Central memory CD8-positive, alpha-beta T cell (primary cell): Measurements from ENCODE around the gene HAUS7.

Experiments used
- ATAC-seq: fragments of 150-1000 bp; cut with Tn5 transposase; replicated peaks from 2 replicates; pipeline ENCODE4 v1.10.0; 2022; ENCODE audit warnings: mild to moderate bottlenecking, moderate FRiP score, moderate number of reproducible peaks; ENCODE audit not compliant: poor library complexity, severe bottlenecking; ENCODE audit errors: extremely low read depth
- DNase-seq, 2 donors: peaks; one replicate each; pipeline ENCODE4 v3.0.0; 2021; ENCODE audit warnings: low spot score in 2 of 2
- H3K27ac Mint-ChIP-seq: one replicate; pipeline ENCODE4 v1.8.0; 2022; ENCODE audit warnings: low read depth, mild to moderate bottlenecking, moderate library complexity, mixed read lengths
- H3K27me3 Mint-ChIP-seq: one replicate; pipeline ENCODE4 v1.8.0; 2022; ENCODE audit warnings: mixed read lengths
- H3K36me3 Mint-ChIP-seq: one replicate; pipeline ENCODE4 v1.8.0; 2022; ENCODE audit warnings: mild to moderate bottlenecking, moderate library complexity, mixed read lengths; ENCODE audit not compliant: insufficient read depth
- H3K4me1 Mint-ChIP-seq: one replicate; pipeline ENCODE4 v1.8.0; 2022; ENCODE audit warnings: mixed read lengths
- H3K4me3 Mint-ChIP-seq: one replicate; pipeline ENCODE4 v1.8.0; 2022; ENCODE audit warnings: mild to moderate bottlenecking, moderate library complexity, mixed read lengths
- H3K9me3 Mint-ChIP-seq: one replicate; pipeline ENCODE4 v1.8.0; 2022; ENCODE audit warnings: mixed read lengths

Gene HAUS7

GRCh38 chrX:153495362-153495751 is 25.0 kb upstream of the HAUS7 start:
- H3K4me3 Mint-ChIP-seq: no peak overlapping the region
- H3K4me1 Mint-ChIP-seq: no peaks in the 10 kb centered on the region
- DNase-seq (no peak), ATAC-seq (no peak)
- H3K36me3 Mint-ChIP-seq: no peaks in the 10 kb centered on the region
- no peaks in the 10 kb centered on the region for H3K27me3 Mint-ChIP-seq
- H3K9me3 Mint-ChIP-seq: no peaks in the 10 kb centered on the region
- H3K27ac Mint-ChIP-seq: no peak overlapping the region

- Mint-ChIP-seq H3K36me3 (no peaks in the 10 kb centered on the region), H3K27ac (no peak within 1 kb of the TSS), H3K4me1 (no peaks in the 10 kb centered on the region), H3K4me3 (no peak within 1 kb of the TSS), H3K9me3 (no peaks in the 10 kb centered on the region), H3K27me3 (no peaks in the 10 kb centered on the region)
- DNase-seq (no peak), ATAC-seq (no peak)
These were observed 24.4 kb upstream of the HAUS7 start, which contains the start of gene BGN for GRCh38 chrX:153494541-153495361. Gene BGN (plus strand): TSS chrX:153494980. CDS start chrX:153504632, 9,652 bp downstream.

DNA sequence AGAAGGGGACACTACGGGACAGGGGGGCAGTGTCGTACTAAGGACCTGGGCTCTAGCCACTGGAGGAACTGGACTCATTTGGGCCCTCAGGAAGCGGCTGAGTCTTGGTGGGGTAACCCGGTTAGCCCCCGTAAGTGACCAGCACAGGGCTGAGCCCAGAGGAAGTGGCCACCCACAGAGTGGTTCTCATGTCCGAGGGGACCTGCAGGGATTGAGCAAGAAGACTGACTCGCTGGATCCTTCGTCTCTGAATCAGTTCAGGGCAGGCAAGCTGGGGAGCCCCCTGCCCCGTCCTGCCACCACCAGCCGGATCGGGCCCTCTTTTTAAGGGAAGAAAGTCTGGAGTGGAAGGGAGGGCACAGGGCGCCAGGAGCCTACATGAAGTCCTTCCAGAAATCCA is 23.7 kb upstream of the HAUS7 start:
- Mint-ChIP-seq H3K9me3 (no peaks in the 10 kb centered on the region), H3K36me3 (no peaks in the 10 kb centered on the region), H3K4me1 (no peaks in the 10 kb centered on the region), H3K27me3 (no peaks in the 10 kb centered on the region), H3K27ac (no peak overlapping the region), H3K4me3 (no peak overlapping the region)
- ATAC-seq (no peak), DNase-seq (no peak)

DNA sequence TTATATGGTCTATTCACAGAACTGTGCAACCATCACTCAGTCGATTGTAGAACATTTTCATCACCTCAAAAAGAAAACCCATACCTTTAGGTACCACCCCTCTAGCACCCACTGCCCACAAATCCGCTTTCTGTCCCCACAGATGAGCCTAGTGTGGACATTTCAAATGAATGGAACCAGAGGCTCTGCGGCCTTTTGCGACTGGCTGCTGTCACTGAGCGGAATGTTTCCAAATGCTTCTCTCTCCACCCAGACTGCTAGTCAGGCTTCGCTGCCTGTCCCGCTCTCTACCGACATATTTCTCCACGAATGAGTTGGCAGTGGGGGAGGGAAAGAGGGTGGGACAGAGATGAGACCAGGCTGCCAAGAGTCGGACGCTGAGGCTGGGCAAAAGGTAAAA is 22.7 kb upstream of the HAUS7 start:
- no peaks in the 10 kb centered on the region for H3K36me3 Mint-ChIP-seq
- ATAC-seq: no peak
- H3K4me3 Mint-ChIP-seq: no peak overlapping the region
- no peaks in the 10 kb centered on the region for H3K9me3 Mint-ChIP-seq
- H3K27ac Mint-ChIP-seq: no peak overlapping the region
- no peak for DNase-seq
- H3K4me1 Mint-ChIP-seq: no peaks in the 10 kb centered on the region
- H3K27me3 Mint-ChIP-seq: no peaks in the 10 kb centered on the region

DNA sequence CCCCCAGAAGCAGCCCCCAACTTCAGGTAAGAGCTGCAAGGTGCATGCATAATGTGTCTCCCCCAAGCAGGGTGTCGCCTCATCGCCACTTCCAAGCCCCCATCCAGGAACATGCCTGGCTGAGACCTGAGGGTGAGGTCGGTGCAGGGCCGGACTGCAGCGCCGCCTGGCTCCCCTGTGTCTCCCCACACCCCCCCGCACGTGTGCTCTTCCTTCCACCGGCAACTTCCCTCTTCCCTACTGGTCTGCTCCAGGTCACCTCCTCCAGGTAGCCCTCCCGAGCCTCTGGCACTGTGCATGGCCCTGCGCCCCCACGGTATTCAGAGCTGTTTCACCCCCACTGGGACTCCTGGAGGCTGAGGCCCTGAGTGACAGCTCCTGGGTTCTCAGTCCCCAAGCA is 22.2 kb upstream of the HAUS7 start:
- Mint-ChIP-seq H3K27me3 (no peaks in the 10 kb centered on the region), H3K4me1 (no peaks in the 10 kb centered on the region), H3K36me3 (no peaks in the 10 kb centered on the region), H3K4me3 (no peak overlapping the region), H3K27ac (no peak overlapping the region), H3K9me3 (no peaks in the 10 kb centered on the region)
- DNase-seq (no peak), ATAC-seq (no peak)

- DNase-seq: no peak
- Mint-ChIP-seq H3K27me3 (no peaks in the 10 kb centered on the region), H3K4me1 (no peaks in the 10 kb centered on the region), H3K9me3 (no peaks in the 10 kb centered on the region), H3K4me3 (no peak overlapping the region), H3K27ac (no peak overlapping the region), H3K36me3 (no peaks in the 10 kb centered on the region)
- no peak for ATAC-seq
These were observed 21.5 kb upstream of the HAUS7 start for GRCh38 chrX:153491918-153492317.

- no peak for ATAC-seq
- Mint-ChIP-seq H3K36me3 (no peaks in the 10 kb centered on the region), H3K4me3 (no peak overlapping the region), H3K27me3 (no peaks in the 10 kb centered on the region), H3K4me1 (no peaks in the 10 kb centered on the region), H3K27ac (no peak overlapping the region), H3K9me3 (no peaks in the 10 kb centered on the region)
- DNase-seq: no peak
These were observed 21.1 kb upstream of the HAUS7 start for GRCh38 chrX:153491351-153491914.

DNA sequence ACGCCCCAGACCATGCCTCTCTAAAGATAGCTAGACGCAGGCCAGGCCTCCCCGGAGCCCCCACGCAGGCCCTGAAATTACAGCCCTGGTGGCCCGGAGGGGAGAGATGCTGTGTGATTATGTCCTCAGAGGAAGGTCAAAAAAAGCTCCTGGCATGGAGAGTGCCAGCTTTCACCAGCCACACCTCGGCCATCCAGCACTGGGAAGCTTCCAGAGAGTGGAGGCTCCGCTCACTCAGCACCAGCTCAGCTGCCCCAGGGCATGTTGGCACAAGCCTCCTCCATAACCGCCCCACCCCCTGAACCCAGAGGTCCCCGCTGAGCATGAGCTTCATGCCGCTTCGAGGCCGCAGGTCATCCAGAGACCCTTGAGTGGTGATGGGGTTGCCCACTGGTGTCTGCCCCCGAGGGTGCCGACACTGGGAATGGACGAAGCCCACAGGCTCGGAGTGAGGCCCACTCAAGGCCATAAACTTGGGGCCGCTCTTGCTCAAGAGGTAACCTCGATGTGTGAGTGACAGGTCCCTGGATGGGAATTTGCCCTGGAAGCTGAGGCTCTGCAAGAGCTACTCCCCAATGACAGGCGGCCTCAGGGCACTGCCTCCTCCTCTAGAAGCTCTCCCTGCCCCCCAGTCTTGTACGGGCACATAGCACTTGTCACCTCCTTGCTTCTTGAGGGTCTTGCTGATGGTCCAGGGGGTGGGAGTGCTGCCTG is 20.0 kb upstream of the HAUS7 start:
- H3K27me3 Mint-ChIP-seq: no peaks in the 10 kb centered on the region

DNA sequence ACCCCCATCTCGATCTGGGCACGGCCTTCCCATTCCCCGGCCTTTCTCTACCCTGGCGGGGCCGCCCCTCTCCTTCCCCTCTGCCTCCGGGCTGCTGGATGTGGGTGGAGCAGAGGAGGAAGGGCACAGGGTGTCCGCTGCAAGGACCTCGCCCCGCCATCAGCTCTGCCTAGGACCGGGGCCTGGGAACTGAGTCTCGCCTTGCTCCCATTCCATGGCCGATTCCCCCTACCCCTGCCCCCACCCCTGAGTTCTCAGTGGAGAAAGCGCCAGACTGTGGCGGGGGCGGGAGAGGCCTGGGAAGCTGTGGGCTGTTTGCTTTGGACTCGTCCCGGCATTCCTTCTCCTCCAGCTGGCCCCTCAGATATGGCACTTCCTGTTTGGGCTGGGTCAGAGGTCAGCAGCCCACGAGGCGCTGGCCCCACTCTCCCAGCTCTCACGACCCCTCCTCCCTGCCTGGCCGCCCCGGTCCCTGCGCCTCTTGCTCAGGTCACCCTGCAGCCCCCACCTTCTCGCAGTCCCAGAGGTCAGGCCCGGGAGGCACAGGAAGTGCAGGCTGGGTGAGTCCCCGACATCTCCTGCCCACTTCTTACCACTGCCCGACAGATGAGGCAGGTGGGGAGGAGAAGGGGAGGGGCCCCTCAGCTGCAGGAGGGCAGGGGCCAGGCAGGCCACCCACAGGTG is 18.0 kb upstream of the HAUS7 start:
- Mint-ChIP-seq H3K4me1 (no peaks in the 10 kb centered on the region), H3K27ac (no peak overlapping the region), H3K9me3 (no peaks in the 10 kb centered on the region), H3K36me3 (no peaks in the 10 kb centered on the region), H3K4me3 (no peak overlapping the region), H3K27me3 (no peaks in the 10 kb centered on the region)
- ATAC-seq: no peak
- no peak for DNase-seq

More for the DNA sequence above, 20.0 kb upstream of the HAUS7 start:
- H3K36me3 Mint-ChIP-seq: no peaks in the 10 kb centered on the region
- no peaks in the 10 kb centered on the region for H3K9me3 Mint-ChIP-seq
- DNase-seq (no peak), ATAC-seq (no peak)
- no peak overlapping the region for H3K27ac Mint-ChIP-seq
- no peaks in the 10 kb centered on the region for H3K4me1 Mint-ChIP-seq
- no peak overlapping the region for H3K4me3 Mint-ChIP-seq

DNA sequence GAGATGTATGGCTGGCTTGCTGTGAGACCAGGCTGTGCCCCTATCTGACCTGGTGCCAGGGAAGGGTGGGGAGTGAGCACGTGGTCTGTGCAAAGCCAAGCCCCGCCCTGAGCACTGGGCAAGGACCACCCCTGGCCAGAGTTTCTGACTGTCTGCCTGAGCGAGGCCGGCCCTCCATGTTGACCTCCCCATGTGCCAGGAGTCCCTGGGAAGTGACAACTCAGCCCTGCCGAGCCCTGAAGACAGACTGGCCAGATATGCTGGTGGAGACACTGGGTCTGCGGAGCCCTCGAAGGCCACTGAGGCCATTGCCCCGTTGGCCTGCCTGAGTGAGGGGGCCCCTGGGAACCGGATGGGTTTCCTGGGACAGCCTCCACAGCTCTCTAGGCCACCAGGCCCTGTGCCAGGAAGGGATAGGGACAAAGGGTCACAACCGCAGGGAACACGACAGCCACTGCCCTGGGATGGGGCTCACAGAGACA is 17.3 kb upstream of the HAUS7 start:
- no peaks in the 10 kb centered on the region for H3K27me3 Mint-ChIP-seq
- ATAC-seq: no peak
- no peaks in the 10 kb centered on the region for H3K4me1 Mint-ChIP-seq
- no peak overlapping the region for H3K4me3 Mint-ChIP-seq
- no peaks in the 10 kb centered on the region for H3K36me3 Mint-ChIP-seq
- H3K9me3 Mint-ChIP-seq: no peaks in the 10 kb centered on the region
- no peak for DNase-seq
- H3K27ac Mint-ChIP-seq: no peak overlapping the region

GRCh38 chrX:153486171-153486570 is 15.8 kb upstream of the HAUS7 start:
- Mint-ChIP-seq H3K27ac (no peak overlapping the region), H3K36me3 (no peaks in the 10 kb centered on the region), H3K9me3 (no peaks in the 10 kb centered on the region), H3K4me3 (no peak overlapping the region), H3K27me3 (no peaks in the 10 kb centered on the region), H3K4me1 (no peaks in the 10 kb centered on the region)
- ATAC-seq (no peak), DNase-seq (no peak)

- no peaks in the 10 kb centered on the region for H3K27me3 Mint-ChIP-seq
- H3K4me3 Mint-ChIP-seq: no peak overlapping the region
- no peak for ATAC-seq
These were observed 15.2 kb upstream of the HAUS7 start for GRCh38 chrX:153485396-153486080.

More at GRCh38 chrX:153485396-153486080, 15.2 kb upstream of the HAUS7 start:
- no peaks in the 10 kb centered on the region for H3K36me3 Mint-ChIP-seq
- H3K4me1 Mint-ChIP-seq: no peaks in the 10 kb centered on the region
- DNase-seq: no peak
- no peaks in the 10 kb centered on the region for H3K9me3 Mint-ChIP-seq
- H3K27ac Mint-ChIP-seq: no peak overlapping the region
